Activated CD4-positive, alpha-beta T cell treated with anti-CD3 and anti-CD28 coated beads for 36 hours (primary cell): ENCODE results near the gene FGD5. TPM values are rescaled to one million over a fixed set of nuclear protein-coding genes. Genes with fewer than 3 reads are reported as not detected.

Experiments
- ATAC-seq: fragments of 200-7000 bp; cut with Tn5 transposase; one replicate; pipeline ENCODE4 v1.10.0; 2021; ENCODE audit warnings: mild to moderate bottlenecking, moderate library complexity
- CTCF ChIA-PET: fragments of 350-600 bp; sonication (Branson Sonifier 250); formaldehyde crosslinking; loops from one replicate; lab custom pipeline; 2021; ENCODE audit warnings: antibody characterized with exemption; lab: Charles Lee
- POLR2A ChIA-PET: fragments of 350-600 bp; sonication (Branson Sonifier 250); formaldehyde crosslinking; loops from one replicate; lab custom pipeline; 2021; ENCODE audit warnings: antibody characterized with exemption, inconsistent platforms; lab: Charles Lee
- DNase-seq: peaks from one replicate; pipeline ENCODE4 v3.0.0-alpha.2; 2020
- H3K27ac Mint-ChIP-seq: one replicate; pipeline ENCODE4 v1.8.0; 2021; ENCODE audit warnings: mixed read lengths
- H3K27me3 Mint-ChIP-seq: one replicate; pipeline ENCODE4 v1.8.0; 2021; ENCODE audit warnings: mixed read lengths
- H3K36me3 Mint-ChIP-seq: one replicate; pipeline ENCODE4 v1.8.0; 2021; ENCODE audit warnings: low read depth, mixed read lengths
- H3K4me1 Mint-ChIP-seq: one replicate; pipeline ENCODE4 v1.8.0; 2021; ENCODE audit warnings: mixed read lengths
- H3K4me3 Mint-ChIP-seq: one replicate; pipeline ENCODE4 v1.8.0; 2021; ENCODE audit warnings: mild to moderate bottlenecking, moderate library complexity, mixed read lengths
- H3K9me3 Mint-ChIP-seq: one replicate; pipeline ENCODE4 v1.8.0; 2021; ENCODE audit warnings: low read depth, mixed read lengths
- intact Hi-C, 2 experiments: fragments of 100-400 bp; cut with DNase I in 1 of 2; cut with micrococcal nuclease in 1 of 2; formaldehyde crosslinking; loops; one replicate each; pipeline versions ENCODE4 v1.14.2 to v1.15.1; 2022 to 2024; cut with DNase I, micrococcal nuclease
- total RNA-seq, 2 experiments: library from RNA; stranded (reverse); gene quantifications; one replicate each; pipeline ENCODE4 v1.2.3, GENCODE V29; 2021

The FGD5 gene
- total RNA-seq, 2 experiments from 2014 or later = 0.09 TPM; not detected in 1

GRCh38 chr3:14980689-14981088, 161.9 kb downstream of the FGD5 start:
- no peak for ATAC-seq
- no peaks in the 10 kb centered on the region for H3K27me3 Mint-ChIP-seq
- H3K36me3 Mint-ChIP-seq = peaks cover 31% of the 10 kb centered on the region
- ChIA-PET POLR2A (no interaction called here), CTCF (interaction anchor here (0.7 to 1.5 kb wide), 2 partner anchors 8 to 13 kb away, joined by 3 to 4 read pairs; no protein-coding TSS in a partner anchor)
- no peak overlapping the region for H3K27ac Mint-ChIP-seq
- peaks cover 3% of the 10 kb centered on the region for H3K9me3 Mint-ChIP-seq
- H3K4me1 Mint-ChIP-seq = peaks cover 22% of the 10 kb centered on the region
- intact Hi-C loops = no loop called here
- no peak for DNase-seq
- no peak overlapping the region for H3K4me3 Mint-ChIP-seq

Other genes with a start within 250 kb of the FGD5 start
- gene CCDC174, start 167.2 kb upstream of the FGD5 start, total RNA-seq = 10 to 100 TPM; 16.2 to 18.2 TPM
- gene C3orf20, start 143.8 kb upstream of the FGD5 start, total RNA-seq = not detected
- 10 to 100 TPM; 46.8 to 52.8 TPM for gene NR2C2, start 128.6 kb downstream of the FGD5 start, total RNA-seq
- gene MRPS25, start 246.4 kb downstream of the FGD5 start, total RNA-seq = 10 to 100 TPM; 52.3 to 67.0 TPM